ENCODE results near the gene PCCA.
"Not testable (repeated sequence)": the region's sequence is repeated elsewhere in the genome, so short reads cannot be mapped to it uniquely, and the experiment has no call there.

Gene PCCA

GRCh38 chr13:100088644-100089464 lies at the start of gene PCCA:
PCCA (plus strand) TSS chr13:100089093; CDS start chr13:100089121, 28 bp downstream.
- DNase-seq, result peak; percentile 71 to 79

- no peak for DNase-seq
Measured at GRCh38 chr13:100039740-100040139, 49.2 kb upstream of the PCCA start.

DNA sequence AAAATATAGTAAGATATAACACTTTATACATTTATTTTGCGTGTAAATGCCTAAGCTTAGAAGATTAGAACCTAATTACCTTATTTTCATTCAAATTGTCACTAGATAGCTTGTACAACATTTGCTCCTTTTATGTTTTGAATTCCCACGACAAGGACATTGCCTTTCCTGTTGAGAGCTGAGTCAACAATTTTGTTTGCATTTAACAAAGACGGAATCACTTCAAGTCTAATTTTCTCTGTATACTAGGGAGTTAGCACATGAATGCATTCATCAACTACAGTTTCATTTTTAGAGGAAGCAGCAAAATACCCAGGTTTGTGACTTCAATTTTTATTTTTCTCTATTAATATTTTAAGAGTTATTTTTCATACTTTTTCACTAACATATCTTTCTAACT lies 48.7 kb upstream of the PCCA start:
- no peak for DNase-seq

- DNase-seq, result no peak
Measured at GRCh38 chr13:100044936-100045335, 44.0 kb upstream of the PCCA start.

GRCh38 chr13:100045355-100045754 lies 43.5 kb upstream of the PCCA start:
- no peak for DNase-seq

GRCh38 chr13:100051070-100051469 lies 37.8 kb upstream of the PCCA start:
- DNase-seq, result no peak

DNA sequence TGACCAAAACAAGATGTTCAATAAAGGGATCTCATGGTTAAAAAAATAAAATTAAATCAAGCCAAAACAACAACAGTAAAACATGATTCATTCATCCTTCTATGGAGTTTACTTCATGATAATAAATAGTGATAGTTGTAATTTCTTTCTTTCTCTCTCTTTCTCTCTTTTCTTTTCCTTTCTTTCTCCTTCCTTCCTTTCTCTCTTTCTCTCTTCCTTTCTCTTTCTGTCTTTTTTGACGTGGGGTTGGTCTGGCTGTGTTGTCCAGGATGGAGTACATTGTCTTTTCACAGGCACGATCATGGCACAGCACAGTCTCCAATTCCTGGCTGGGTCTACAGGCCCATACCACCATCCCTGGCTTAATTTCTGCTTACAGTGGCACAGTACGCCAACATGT lies 29.1 kb upstream of the PCCA start:
- DNase-seq, result no peak

- DNase-seq, result no peak
Measured at GRCh38 chr13:100063333-100063732, 25.6 kb upstream of the PCCA start.

GRCh38 chr13:100063906-100064305 lies 25.0 kb upstream of the PCCA start:
- no peak for DNase-seq

DNA sequence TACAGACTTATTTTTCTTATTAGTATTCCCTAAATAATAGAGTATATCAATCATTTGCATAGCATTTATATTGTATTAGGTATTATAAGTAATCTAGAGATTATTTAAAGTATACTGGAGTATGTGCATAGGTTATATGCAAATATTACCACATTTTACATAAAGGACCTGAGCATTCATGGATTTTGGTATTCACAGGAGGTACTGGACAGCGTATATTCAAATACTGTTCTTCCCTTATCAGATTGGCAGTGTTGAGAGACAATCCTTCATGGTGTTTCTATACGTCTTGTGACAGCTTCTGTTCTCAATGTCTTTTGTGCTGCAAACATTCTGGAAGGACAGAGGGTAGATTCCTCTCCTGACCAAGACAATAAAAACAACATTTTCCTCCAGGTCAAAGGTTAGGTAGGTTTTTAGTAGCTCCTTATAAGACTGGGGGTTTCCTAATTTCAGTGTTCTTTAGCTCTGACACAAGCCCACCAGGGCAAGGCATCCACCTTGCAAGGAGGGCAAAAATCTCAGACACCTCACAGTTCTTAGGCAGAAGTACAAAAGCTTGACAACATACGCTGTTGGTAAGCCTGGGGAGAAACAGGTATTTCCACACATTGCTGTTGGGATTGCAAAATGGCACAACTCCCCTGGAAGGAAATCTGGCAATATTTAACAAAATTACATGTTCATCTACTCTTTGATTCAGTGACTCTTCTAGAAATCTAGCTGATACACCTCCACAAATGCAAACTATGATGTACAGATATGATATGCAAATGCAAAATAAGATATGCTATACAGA lies 20.6 kb upstream of the PCCA start:
- no peak for DNase-seq

DNA sequence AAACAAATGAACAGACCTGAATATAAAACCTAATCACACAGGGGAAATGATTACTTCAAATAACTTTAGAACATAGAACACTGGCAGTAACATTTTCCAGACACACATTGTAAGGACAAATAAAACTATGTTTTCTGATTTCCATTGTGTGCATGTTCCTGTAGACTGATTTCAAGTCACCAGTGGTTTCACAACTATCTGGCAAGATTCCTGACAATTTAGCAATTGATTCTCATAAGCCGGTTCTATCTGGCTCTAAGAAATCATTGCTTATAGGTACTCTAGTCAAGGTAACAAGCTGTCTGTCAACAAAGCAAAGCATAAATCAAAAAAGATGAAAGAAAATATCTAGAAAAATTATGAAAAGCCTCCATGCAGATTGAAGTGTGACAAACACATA lies 19.6 kb upstream of the PCCA start:
- no peak for DNase-seq

- DNase-seq, result no peak
Measured at GRCh38 chr13:100075700-100076587, 12.9 kb upstream of the PCCA start.

DNA sequence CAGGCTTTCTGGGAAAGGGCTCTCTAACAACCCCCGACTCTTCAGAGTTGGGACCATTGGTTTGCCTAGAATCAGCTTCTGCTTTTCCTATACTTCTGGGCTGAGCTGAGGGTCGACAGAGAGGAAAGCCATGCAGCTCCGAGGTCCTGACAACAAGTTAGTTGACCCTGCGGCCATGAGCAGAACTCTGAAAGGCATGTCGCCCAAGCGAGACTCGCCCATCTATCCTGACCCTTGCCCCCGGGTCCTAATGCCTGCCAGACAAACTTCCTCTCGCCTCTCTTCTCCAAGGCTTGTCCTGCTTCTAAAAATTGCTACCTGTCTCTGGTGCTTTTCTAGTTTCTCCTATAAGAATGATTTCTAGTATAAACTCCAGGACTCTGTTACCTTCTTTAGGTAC lies 9.9 kb upstream of the PCCA start:
- DNase-seq, result not testable (repeated sequence)

GRCh38 chr13:100083401-100083800 lies 5.5 kb upstream of the PCCA start:
- DNase-seq, result not testable (repeated sequence)

- DNase-seq, result no peak
Measured at GRCh38 chr13:100088273-100088643, 635 bp upstream of the PCCA start.

- no peak for DNase-seq
Measured at GRCh38 chr13:100089465-100090032, 656 bp downstream of the PCCA start.

GRCh38 chr13:100090861-100091260 lies 2.0 kb downstream of the PCCA start:
- DNase-seq, result no peak

DNA sequence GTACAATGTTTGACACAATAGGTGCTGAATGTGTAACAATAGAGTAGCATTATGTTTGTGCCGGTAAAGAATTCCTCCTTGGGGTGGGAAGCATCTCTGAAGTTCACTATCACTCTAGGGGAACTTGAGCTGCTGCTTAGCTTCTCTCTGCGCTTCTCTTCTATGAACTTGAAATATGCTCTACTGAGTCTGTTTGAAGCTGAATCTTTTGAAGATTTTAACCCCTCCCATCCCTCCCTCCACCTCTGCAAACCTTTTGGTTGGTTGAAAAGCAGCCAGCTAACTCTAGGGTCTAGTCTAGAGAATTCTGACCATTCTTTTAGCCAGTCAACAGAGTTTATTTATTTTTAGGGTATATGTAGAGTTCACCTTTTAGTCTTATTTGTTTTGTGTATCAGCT lies 2.5 kb downstream of the PCCA start:
- DNase-seq, result no peak

DNA sequence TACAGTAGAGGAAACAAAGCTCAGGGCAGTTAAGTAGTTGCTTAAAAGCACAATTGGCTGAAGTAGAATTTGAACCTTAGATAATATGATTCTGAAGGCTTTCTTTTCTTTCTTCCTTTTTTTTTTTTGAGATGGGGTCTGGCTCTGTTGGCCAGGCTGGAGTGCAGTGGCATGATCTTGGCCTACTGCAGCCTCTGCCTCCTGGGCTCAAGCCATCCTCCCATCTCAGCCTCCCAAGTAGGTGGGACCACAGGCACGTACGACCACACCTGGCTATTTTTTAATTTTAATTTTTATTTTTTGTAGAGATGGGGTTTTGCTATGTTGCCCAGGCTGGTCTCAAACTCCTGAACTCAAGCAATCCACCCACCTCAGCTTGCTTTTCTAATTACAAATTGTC lies 3.4 kb downstream of the PCCA start:
- DNase-seq, result not testable (repeated sequence)

- DNase-seq, result no peak
Measured at GRCh38 chr13:100095498-100095897, 6.6 kb downstream of the PCCA start.

DNA sequence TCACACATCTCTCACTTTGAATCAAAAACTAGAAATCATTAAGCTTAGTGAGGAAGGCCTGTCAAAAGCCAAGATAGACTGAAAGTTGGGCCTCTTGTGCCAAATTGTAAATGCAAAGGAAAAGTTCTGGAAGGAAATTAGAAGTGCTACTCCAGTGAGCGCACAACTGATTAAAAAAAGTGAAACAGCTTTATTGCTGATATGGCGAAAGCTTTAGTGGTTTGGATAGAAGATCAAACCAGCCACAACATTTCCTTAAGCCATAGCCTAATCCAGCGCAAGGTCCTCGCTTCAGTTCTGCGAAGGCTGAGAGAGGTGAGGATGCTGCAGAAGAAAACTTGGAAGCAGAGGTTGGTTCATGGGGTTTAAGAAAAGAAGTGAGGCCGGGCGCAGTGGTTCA lies 7.6 kb downstream of the PCCA start:
- DNase-seq, result no peak

GRCh38 chr13:100097821-100098220 lies 8.9 kb downstream of the PCCA start:
- DNase-seq, result no peak
